Suprapubic skin (tissue), 4 donors: ENCODE measurements around the gene DNAJB14.

Experiments used
- POLR2A ChIP-seq, 2 donors: fragments of 450-650 bp; IDR thresholded peaks; one replicate each; pipeline ENCODE4 v1.6.1; 2017; ENCODE audit warnings: antibody characterized with exemption in 2 of 2, mild to moderate bottlenecking in 2 of 2, moderate library complexity in 2 of 2
- POLR2AphosphoS5 ChIP-seq, 3 donors: sonication (generic); formaldehyde crosslinking; IDR thresholded peaks; one replicate each; pipeline ENCODE4 v1.6.1; 2017; ENCODE audit warnings: antibody characterized with exemption in 3 of 3
- TF ChIP-seq, protein P1 (sequence below), 2 donors: fragments of 200-600 bp in 1 of 2; fragments of 450-650 bp in 1 of 2; sonication (generic) in 1 of 2; IDR thresholded peaks; one replicate each; pipeline ENCODE4 v1.5.1; 2016 to 2019; ENCODE audit warnings: antibody characterized with exemption in 2 of 2, mild to moderate bottlenecking in 1 of 2, moderate library complexity in 1 of 2

DNA sequence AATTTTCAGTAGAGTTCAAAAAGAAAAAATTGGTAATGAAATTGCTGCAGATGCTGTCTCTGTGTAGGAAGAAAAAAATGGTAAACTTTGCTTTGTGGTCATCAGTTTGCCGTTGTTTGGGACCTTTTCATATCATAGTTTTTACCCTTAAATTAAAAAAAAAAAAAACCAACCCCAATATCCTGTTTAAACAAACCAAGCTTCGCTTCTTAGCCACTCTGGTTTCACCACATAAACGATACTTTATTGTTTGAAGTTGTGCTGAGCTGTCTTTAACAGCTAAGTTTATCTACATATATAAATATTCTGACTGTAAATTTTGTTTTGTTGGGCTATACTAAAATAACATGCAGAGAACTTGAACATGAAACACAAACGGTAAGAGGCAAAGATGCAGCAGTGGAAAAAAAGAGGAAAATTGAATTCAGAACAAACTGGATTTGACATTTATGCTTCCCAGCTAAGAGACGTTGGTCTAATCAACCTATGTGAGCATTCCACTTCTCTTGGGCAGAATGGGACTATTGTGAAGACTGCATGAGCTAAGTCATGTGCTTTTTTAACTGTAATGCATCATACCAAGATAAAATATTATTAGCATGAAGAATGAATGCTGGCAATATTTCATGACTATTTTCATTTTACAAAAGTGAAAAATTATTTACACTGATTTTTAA is 19.4 kb upstream of the DNAJB14 start:
- no peak for TF ChIP-seq POLR2AphosphoS5 (IDR thresholded peaks at IDR 0.05)
- TF ChIP-seq, protein P1, sequence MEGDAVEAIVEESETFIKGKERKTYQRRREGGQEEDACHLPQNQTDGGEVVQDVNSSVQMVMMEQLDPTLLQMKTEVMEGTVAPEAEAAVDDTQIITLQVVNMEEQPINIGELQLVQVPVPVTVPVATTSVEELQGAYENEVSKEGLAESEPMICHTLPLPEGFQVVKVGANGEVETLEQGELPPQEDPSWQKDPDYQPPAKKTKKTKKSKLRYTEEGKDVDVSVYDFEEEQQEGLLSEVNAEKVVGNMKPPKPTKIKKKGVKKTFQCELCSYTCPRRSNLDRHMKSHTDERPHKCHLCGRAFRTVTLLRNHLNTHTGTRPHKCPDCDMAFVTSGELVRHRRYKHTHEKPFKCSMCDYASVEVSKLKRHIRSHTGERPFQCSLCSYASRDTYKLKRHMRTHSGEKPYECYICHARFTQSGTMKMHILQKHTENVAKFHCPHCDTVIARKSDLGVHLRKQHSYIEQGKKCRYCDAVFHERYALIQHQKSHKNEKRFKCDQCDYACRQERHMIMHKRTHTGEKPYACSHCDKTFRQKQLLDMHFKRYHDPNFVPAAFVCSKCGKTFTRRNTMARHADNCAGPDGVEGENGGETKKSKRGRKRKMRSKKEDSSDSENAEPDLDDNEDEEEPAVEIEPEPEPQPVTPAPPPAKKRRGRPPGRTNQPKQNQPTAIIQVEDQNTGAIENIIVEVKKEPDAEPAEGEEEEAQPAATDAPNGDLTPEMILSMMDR (IDR thresholded peaks at IDR 0.05) = no peak
- TF ChIP-seq POLR2A (IDR thresholded peaks at IDR 0.05) = no peak
